Measurements from ENCODE around the gene BTRC. TPM values are rescaled to one million over a fixed set of nuclear protein-coding genes. Genes with fewer than 3 reads are reported as not detected.

BTRC gene
- total RNA-seq, 3 donors from 2014 or later (not counting 1 experiment from before 2014, with no cell fraction given), result 13.5 to 22.8 (median 15.2) TPM

DNA sequence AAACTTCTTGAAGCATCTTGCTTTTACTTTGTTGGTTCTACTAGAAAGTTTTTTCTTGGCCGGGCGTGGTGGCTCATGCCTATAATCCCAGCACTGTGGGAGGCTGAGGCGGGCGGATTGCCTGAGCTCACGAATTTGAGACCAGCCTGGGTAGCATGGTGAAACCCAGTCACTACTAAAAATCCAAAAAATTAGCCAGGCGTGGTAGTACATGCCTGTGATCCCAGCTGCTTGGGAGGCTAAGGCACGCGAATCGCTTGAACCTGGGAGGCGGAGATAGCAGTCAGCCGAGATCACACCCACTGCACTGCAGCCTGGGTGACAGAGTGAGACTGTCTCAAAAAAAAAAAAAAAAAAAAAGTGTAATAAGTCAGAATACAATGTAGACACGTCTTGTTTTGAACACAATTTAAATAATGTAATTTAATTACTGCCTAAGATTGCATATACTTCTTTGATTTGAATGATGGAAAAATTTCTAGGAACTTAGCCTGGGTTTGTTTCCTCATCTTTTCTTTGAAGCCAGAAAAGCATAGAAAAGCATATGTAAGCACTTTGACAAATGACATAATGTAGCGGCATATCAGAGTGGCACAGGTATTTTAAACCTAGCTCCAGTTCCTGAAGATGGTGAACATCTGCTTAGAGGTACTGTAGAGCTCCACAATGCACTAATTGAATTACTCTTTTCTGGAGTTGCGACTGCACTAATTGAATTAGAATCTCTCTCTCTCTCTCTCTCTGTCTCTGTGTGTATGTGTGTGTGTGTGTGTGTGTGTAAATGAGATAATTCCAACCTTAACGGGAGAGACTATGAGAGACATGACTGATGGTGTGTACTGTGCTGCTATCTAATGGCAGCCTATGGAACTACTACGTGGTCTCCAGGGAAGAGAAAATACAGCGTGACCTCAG is 87.8 kb downstream of the BTRC start:
- no peak overlapping the region for H3K27ac Mint-ChIP-seq
- intact Hi-C loops (cut with micrococcal nuclease), result loop anchor here (1.0 kb wide), 1 partner anchor 169 kb away; no protein-coding TSS in a partner anchor
- TF ChIP-seq, protein P1, sequence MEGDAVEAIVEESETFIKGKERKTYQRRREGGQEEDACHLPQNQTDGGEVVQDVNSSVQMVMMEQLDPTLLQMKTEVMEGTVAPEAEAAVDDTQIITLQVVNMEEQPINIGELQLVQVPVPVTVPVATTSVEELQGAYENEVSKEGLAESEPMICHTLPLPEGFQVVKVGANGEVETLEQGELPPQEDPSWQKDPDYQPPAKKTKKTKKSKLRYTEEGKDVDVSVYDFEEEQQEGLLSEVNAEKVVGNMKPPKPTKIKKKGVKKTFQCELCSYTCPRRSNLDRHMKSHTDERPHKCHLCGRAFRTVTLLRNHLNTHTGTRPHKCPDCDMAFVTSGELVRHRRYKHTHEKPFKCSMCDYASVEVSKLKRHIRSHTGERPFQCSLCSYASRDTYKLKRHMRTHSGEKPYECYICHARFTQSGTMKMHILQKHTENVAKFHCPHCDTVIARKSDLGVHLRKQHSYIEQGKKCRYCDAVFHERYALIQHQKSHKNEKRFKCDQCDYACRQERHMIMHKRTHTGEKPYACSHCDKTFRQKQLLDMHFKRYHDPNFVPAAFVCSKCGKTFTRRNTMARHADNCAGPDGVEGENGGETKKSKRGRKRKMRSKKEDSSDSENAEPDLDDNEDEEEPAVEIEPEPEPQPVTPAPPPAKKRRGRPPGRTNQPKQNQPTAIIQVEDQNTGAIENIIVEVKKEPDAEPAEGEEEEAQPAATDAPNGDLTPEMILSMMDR (IDR thresholded peaks at IDR 0.05), result no peak
- no peaks in the 10 kb centered on the region for H3K36me3 Mint-ChIP-seq
- H3K27ac ChIP-seq (ENCODE audit: low read length), result no peak overlapping the region
- peaks cover 0 to 5% of the 10 kb centered on the region in 2 donors for H3K4me1 Mint-ChIP-seq
- H3K9me3 Mint-ChIP-seq, result no peaks in the 10 kb centered on the region
- no peaks in the 10 kb centered on the region for H3K27me3 ChIP-seq (ENCODE audit: control insufficient read depth, insufficient read depth, low read length)
- H3K27me3 Mint-ChIP-seq (ENCODE audit: low read depth in 2 of 2), result no peaks in the 10 kb centered on the region
- H3K4me3 Mint-ChIP-seq, result no peak overlapping the region
- H3K4me3 ChIP-seq (ENCODE audit: low read length), result no peak overlapping the region
- no peaks in the 10 kb centered on the region for H3K4me1 ChIP-seq (ENCODE audit: control insufficient read depth, insufficient read depth, low read length)
- WGBS (ENCODE audit: insufficient coverage), result 72% methylated on average over 15 of the region's 17 CpGs
- no peaks in the 10 kb centered on the region for H3K36me3 ChIP-seq (ENCODE audit: control insufficient read depth, insufficient read depth, low read length)
- ATAC-seq, result peak; percentile 71 to 85 (median 79)
- H3K9me3 ChIP-seq (ENCODE audit: control insufficient read depth, insufficient read depth, low read length), result no peaks in the 10 kb centered on the region
- peak in 1 of 2 donors; percentile 57 for DNase-seq

DNA sequence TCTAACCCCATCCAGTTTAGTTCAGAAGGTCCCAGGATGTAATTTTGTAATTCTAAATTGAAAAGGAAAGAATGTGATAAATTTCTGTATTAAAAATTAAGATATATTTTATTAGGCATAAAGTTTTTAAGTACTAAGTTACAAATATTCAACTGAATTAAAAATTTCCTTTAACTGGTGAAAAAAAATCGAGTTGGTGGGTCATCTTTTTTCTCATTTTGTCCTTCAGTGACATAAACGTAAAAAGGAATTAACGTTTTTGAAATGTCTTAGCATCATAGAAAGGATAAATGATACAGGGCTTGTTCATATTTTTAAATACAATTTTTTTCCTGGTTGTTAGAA is 88.5 kb downstream of the BTRC start:
- TF ChIP-seq, protein P1 (IDR thresholded peaks at IDR 0.05), result no peak
- ATAC-seq, result no peak

DNA sequence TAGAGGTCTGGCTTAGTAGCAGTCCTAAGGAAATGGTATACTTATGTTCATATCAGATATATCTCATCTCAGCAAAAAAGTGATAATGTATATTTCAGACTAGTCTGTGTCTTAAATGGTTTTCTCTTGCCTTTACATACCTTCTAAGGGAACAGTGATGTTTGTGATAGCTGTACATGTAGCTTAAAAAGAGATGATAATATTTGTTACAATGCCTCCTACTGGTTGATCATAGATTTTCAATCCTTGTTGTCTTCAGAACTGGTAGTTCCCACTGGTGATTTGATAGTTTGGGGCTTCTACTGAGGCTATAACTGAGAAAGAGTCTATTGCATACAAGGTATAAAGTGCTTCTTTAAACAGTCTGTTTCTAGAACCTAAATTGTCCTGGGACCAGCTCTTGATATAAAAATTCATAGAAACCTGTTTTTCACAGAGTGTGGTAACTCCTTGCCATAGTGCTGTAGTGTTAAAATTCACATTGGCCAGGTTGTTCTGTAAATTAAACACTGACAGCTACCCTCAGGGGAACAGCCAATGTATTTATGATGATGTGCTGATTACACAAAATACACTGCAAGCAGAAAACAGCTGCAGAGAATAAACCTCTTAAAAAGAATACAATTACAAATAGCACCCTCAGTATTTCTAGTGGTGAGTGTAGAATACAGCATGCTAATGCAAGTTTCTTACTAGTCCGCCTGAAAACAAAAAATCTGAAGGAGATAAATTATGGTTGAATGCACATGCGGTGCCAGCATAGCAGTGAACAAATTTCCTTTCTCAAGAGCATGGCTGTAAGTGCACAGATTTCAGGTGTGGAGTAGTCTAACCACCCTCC is 90.3 kb downstream of the BTRC start:
- Mint-ChIP-seq H3K4me1 (peaks cover 0 to 5% of the 10 kb centered on the region in 2 donors), H3K4me3 (no peak overlapping the region), H3K27ac (no peak overlapping the region), H3K27me3 (ENCODE audit: low read depth in 2 of 2) (no peaks in the 10 kb centered on the region), H3K36me3 (no peaks in the 10 kb centered on the region), H3K9me3 (no peaks in the 10 kb centered on the region)
- H3K36me3 ChIP-seq (ENCODE audit: control insufficient read depth, insufficient read depth, low read length), result no peaks in the 10 kb centered on the region
- TF ChIP-seq, protein P1 (IDR thresholded peaks at IDR 0.05), result peak; percentile 26
- no peaks in the 10 kb centered on the region for H3K4me1 ChIP-seq (ENCODE audit: control insufficient read depth, insufficient read depth, low read length)
- 92% methylated on average over 2 of the region's 2 CpGs for WGBS (ENCODE audit: insufficient coverage)
- no peaks in the 10 kb centered on the region for H3K27me3 ChIP-seq (ENCODE audit: control insufficient read depth, insufficient read depth, low read length)
- intact Hi-C loops (cut with micrococcal nuclease), result no loop called here
- no peak for ATAC-seq
- no peaks in the 10 kb centered on the region for H3K9me3 ChIP-seq (ENCODE audit: control insufficient read depth, insufficient read depth, low read length)
- no peak overlapping the region for H3K4me3 ChIP-seq (ENCODE audit: low read length)
- H3K27ac ChIP-seq (ENCODE audit: low read length), result no peak overlapping the region
- peak in 1 of 2 donors; percentile 21 for DNase-seq

More for the DNA sequence above, 88.5 kb downstream of the BTRC start:
- Histone ChIP-seq H3K4me1 (ENCODE audit: control insufficient read depth, insufficient read depth, low read length) (no peaks in the 10 kb centered on the region), H3K27ac (ENCODE audit: low read length) (no peak overlapping the region), H3K27me3 (ENCODE audit: control insufficient read depth, insufficient read depth, low read length) (no peaks in the 10 kb centered on the region), H3K4me3 (ENCODE audit: low read length) (no peak overlapping the region), H3K36me3 (ENCODE audit: control insufficient read depth, insufficient read depth, low read length) (no peaks in the 10 kb centered on the region), H3K9me3 (ENCODE audit: control insufficient read depth, insufficient read depth, low read length) (no peaks in the 10 kb centered on the region)
- H3K4me1 Mint-ChIP-seq, result peaks cover 0 to 5% of the 10 kb centered on the region in 2 donors
- H3K4me3 Mint-ChIP-seq, result no peak overlapping the region
- intact Hi-C loops (cut with micrococcal nuclease), result loop anchor here (1.0 kb wide), 1 partner anchor 170 kb away; no protein-coding TSS in a partner anchor
- no CpG with 5 or more reads among the region's 3 CpGs for WGBS (ENCODE audit: insufficient coverage)
- H3K36me3 Mint-ChIP-seq, result no peaks in the 10 kb centered on the region
- no peaks in the 10 kb centered on the region for H3K27me3 Mint-ChIP-seq (ENCODE audit: low read depth in 2 of 2)
- H3K9me3 Mint-ChIP-seq, result no peaks in the 10 kb centered on the region
- H3K27ac Mint-ChIP-seq, result no peak overlapping the region
- no peak for DNase-seq

Measured in natural killer cell (primary cell).